Calu3 (cell line): ENCODE data around the gene OR10H5. TPM values are rescaled to one million over a fixed set of nuclear protein-coding genes. Genes with fewer than 3 reads are reported as not detected.

Experiments
- Bru-seq: library from RNA; stranded (reverse); fragments of 400-500 nt; gene quantifications from one replicate; lab custom pipeline; 2021; lab: Mats Ljungman, UMichigan
- BruChase-seq, 2 experiments: library from RNA; stranded (reverse); fragments of 400-500 nt; gene quantifications; one replicate each; lab custom pipeline; 2021; lab: Mats Ljungman, UMichigan
- BruUV-seq: library from RNA; stranded (reverse); fragments of 400-500 nt; replicated peaks from 2 replicates; lab custom pipeline; 2021; lab: Mats Ljungman, UMichigan
- CTCF ChIA-PET: fragments of 300-600 bp; sonication (Branson Sonifier 250); formaldehyde crosslinking; loops from one replicate; lab custom pipeline; 2022; ENCODE audit warnings: antibody characterized with exemption; lab: Charles Lee
- DNase-seq: peaks from one replicate; pipeline ENCODE4 v3.0.0; 2022
- H3K27ac Mint-ChIP-seq: one replicate; pipeline ENCODE4 v1.8.0; 2022; ENCODE audit warnings: mixed read lengths; ENCODE audit not compliant: unreplicated experiment
- H3K27me3 Mint-ChIP-seq: one replicate; pipeline ENCODE4 v1.8.0; 2022; ENCODE audit warnings: mixed read lengths; ENCODE audit not compliant: unreplicated experiment
- H3K36me3 Mint-ChIP-seq: one replicate; pipeline ENCODE4 v1.8.0; 2022; ENCODE audit warnings: mild to moderate bottlenecking, moderate library complexity, mixed read lengths; ENCODE audit not compliant: insufficient read depth, unreplicated experiment
- H3K4me1 Mint-ChIP-seq: one replicate; pipeline ENCODE4 v1.8.0; 2022; ENCODE audit warnings: mild to moderate bottlenecking, low read depth, mixed read lengths; ENCODE audit not compliant: unreplicated experiment
- H3K4me3 Mint-ChIP-seq: one replicate; pipeline ENCODE4 v1.8.0; 2022; ENCODE audit warnings: mild to moderate bottlenecking, low read depth, moderate library complexity, mixed read lengths; ENCODE audit not compliant: unreplicated experiment
- H3K9me3 Mint-ChIP-seq: one replicate; pipeline ENCODE4 v1.8.0; 2022; ENCODE audit warnings: low read depth, mixed read lengths; ENCODE audit not compliant: unreplicated experiment
- intact Hi-C: fragments of 100-400 bp; cut with micrococcal nuclease; formaldehyde crosslinking; loops from one replicate; pipeline ENCODE4 v1.10.0; 2022; ENCODE audit not compliant: unreplicated experiment
- long read RNA-seq: library from polyadenylated mRNA; stranded (forward); transcript quantifications from one replicate; pipeline ENCODE4 v2.0.0, GENCODE V29; 2022
- total RNA-seq: library from RNA; stranded (reverse); gene quantifications from 2 replicates; pipeline ENCODE4 v1.2.3, GENCODE V29; 2022
- TF ChIP-seq, protein P1 (sequence below): fragments of 200-600 bp; IDR thresholded peaks from one replicate; pipeline ENCODE4 v1.8.0; 2022; ENCODE audit warnings: antibody characterized with exemption; ENCODE audit not compliant: unreplicated experiment

OR10H5 gene, protein sequence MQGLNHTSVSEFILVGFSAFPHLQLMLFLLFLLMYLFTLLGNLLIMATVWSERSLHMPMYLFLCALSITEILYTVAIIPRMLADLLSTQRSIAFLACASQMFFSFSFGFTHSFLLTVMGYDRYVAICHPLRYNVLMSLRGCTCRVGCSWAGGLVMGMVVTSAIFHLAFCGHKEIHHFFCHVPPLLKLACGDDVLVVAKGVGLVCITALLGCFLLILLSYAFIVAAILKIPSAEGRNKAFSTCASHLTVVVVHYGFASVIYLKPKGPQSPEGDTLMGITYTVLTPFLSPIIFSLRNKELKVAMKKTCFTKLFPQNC
- not detected in 2 replicates for total RNA-seq
- percentile 13 among the genes with signal in this experiment for Bru-seq, nascent RNA
- percentile 22 among the genes with signal in this experiment for BruChase-seq, experiment 1, labeled RNA remaining after a 6-hour chase
- BruChase-seq, experiment 2, labeled RNA remaining after a 2-hour chase, result percentile 10 among the genes with signal in this experiment
- long read RNA-seq, result 0 reads

DNA sequence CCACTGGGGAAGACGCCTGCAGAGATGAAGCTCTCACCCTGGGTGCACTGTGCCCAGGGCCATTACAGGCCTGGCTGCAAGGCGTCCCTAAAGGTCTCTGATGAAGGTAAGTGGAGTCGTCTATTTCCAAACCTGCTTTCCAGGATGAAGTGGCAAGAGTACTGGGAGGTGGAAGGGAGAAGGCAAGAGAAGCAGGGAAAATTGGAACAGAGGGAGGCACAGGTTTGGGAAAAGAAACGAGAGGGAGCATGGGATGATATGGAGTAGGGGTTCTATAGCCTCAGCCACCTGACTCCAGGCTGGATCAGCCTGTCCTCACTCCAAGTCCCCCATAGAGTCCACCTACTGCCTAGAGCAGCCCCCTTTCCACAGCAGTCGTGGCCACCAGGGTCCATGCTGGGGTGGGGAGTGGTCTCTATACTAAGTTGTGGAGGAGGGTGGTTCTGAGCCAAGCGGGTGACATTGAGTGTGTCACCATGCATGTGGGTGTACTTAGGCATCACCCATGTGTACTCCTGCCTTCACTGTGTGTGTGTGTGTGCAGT is at the start of gene OR10H5:
Gene OR10H5 (plus strand): TSS at position 51 of the 545 bp plus-strand sequence. CDS start 6,388 bp downstream, outside the sequence.
- TF ChIP-seq, protein P1, sequence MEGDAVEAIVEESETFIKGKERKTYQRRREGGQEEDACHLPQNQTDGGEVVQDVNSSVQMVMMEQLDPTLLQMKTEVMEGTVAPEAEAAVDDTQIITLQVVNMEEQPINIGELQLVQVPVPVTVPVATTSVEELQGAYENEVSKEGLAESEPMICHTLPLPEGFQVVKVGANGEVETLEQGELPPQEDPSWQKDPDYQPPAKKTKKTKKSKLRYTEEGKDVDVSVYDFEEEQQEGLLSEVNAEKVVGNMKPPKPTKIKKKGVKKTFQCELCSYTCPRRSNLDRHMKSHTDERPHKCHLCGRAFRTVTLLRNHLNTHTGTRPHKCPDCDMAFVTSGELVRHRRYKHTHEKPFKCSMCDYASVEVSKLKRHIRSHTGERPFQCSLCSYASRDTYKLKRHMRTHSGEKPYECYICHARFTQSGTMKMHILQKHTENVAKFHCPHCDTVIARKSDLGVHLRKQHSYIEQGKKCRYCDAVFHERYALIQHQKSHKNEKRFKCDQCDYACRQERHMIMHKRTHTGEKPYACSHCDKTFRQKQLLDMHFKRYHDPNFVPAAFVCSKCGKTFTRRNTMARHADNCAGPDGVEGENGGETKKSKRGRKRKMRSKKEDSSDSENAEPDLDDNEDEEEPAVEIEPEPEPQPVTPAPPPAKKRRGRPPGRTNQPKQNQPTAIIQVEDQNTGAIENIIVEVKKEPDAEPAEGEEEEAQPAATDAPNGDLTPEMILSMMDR, result no peak
- no peak within 1 kb of the TSS for H3K4me3 Mint-ChIP-seq
- no peaks in the 10 kb centered on the region for H3K4me1 Mint-ChIP-seq
- no TSS peak for BruUV-seq
- H3K36me3 Mint-ChIP-seq, result no peaks in the 10 kb centered on the region
- DNase-seq, result no peak
- H3K9me3 Mint-ChIP-seq, result no peaks in the 10 kb centered on the region
- intact Hi-C loops, result no loop called here
- no peak within 1 kb of the TSS for H3K27ac Mint-ChIP-seq
- CTCF ChIA-PET, result interaction anchor here (0.5 kb wide), 1 partner anchor 445 kb away, joined by 3 read pairs; no protein-coding TSS in a partner anchor
- H3K27me3 Mint-ChIP-seq, result peaks cover 33% of the 10 kb centered on the region

DNA sequence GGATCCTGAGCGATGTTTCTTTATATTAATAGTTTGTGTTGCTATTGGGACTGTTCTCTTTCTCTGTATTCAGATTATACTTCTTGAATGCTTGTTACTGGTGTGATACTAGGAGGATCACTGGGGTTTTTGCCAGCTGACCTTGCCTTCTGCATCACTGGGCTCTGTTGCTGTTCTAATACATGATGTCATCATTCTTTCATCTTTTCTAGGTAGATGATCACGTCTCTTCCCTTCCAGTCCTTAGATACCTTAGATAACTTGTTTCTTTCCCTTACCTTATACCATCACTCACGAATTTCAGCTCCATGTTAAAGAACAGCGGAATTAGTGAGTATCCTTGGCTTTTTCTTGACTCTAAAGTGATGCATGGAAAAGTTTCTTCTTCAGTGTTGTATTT is 49.7 kb upstream of the OR10H5 start, which contains the start of gene OR10H3:
Gene OR10H3 (plus strand): TSS at position 264 of the 400 bp plus-strand sequence. CDS start 3,408 bp downstream, outside the sequence.
- peaks cover 8% of the 10 kb centered on the region for H3K9me3 Mint-ChIP-seq
- H3K4me1 Mint-ChIP-seq, result no peaks in the 10 kb centered on the region
- peaks cover 51% of the 10 kb centered on the region for H3K27me3 Mint-ChIP-seq

DNA sequence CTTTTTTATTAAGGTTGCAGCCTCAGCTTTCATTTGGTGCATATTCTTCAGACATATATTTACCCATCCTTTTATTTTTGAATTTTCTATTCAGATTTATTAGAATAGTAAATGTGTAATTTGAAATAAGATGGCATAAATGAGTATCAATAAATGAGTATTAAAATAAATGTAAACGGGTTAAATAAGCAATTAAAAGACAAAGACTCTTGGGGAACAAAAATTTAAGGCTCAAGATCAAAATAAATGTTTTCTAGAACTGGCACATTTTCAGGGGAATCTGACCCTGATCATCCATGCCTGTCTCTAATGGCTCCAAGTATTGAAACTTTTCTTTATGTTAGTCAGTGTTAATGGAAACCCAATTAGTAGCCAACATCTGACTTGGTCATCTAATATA is 46.7 kb upstream of the OR10H5 start:
- peaks cover 12% of the 10 kb centered on the region for H3K9me3 Mint-ChIP-seq
- TF ChIP-seq, protein P1, result no peak
- no peaks in the 10 kb centered on the region for H3K4me1 Mint-ChIP-seq
- H3K4me3 Mint-ChIP-seq, result no peak overlapping the region
- H3K27me3 Mint-ChIP-seq, result peaks cover 42% of the 10 kb centered on the region
- DNase-seq, result no peak
- intact Hi-C loops, result no loop called here
- CTCF ChIA-PET, result no interaction called here
- no peak overlapping the region for H3K27ac Mint-ChIP-seq
- no TSS peak for BruUV-seq
- peaks cover 5% of the 10 kb centered on the region for H3K36me3 Mint-ChIP-seq

More for the DNA sequence above, 49.7 kb upstream of the OR10H5 start, which contains the start of gene OR10H3:
- peaks cover 5% of the 10 kb centered on the region for H3K36me3 Mint-ChIP-seq
- BruUV-seq, result no TSS peak
- no peak for DNase-seq
- no peak within 1 kb of the TSS for H3K27ac Mint-ChIP-seq
- CTCF ChIA-PET, result no interaction called here
- TF ChIP-seq, protein P1, result no peak
- H3K4me3 Mint-ChIP-seq, result no peak within 1 kb of the TSS
- intact Hi-C loops, result no loop called here

DNA sequence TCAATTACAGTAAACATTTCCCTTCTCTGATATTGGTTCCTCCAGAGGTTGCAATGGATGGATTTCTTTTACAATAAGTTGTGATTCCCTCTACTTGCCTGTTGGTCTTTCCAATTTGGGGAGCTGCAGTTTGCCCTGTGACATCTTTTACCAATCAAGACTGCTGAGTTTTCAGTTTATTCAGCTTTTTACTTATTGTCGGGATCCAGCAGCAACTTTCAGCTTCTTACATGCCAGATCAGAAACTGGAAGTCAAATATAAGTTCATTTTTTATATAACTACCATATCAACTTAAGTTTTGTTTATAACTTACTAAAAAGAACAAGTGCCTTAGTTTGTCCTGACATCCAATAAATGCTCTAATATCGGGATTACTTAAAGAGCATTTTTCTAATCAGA is 39.2 kb upstream of the OR10H5 start:
- peaks cover 2% of the 10 kb centered on the region for H3K9me3 Mint-ChIP-seq
- no TSS peak for BruUV-seq
- CTCF ChIA-PET, result no interaction called here
- peaks cover 68% of the 10 kb centered on the region for H3K27me3 Mint-ChIP-seq
- no peak overlapping the region for H3K27ac Mint-ChIP-seq
- H3K36me3 Mint-ChIP-seq, result no peaks in the 10 kb centered on the region
- H3K4me3 Mint-ChIP-seq, result no peak overlapping the region
- TF ChIP-seq, protein P1, result no peak
- no peaks in the 10 kb centered on the region for H3K4me1 Mint-ChIP-seq
- no peak for DNase-seq
- intact Hi-C loops, result no loop called here
